ENCODE data around the gene TUBA1A.

DNA sequence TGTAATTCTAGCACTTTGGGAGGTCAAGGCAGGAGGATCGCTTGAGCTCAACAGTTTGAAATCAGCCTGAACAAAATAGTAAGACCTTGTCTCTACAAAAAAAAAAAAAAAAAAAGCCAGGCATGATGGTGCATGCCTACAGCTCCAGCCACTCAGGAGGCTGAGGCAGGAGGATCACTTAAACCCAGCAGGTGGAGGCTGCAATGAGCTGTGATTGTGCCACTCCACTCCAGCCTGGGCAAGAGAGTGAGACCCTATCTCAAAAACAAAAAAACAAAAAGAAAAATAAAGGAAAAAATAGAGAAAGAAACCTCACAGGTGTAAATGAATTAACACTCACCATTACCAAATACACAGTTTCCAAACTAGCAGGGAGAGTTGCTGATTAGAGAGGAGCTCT is 34.2 kb upstream of the TUBA1A start:
- TF ChIP-seq EZH2phosphoT487 (IDR thresholded peaks at IDR 0.05; ENCODE audit: insufficient read depth, low read depth): no peak
- no peak for TF ChIP-seq EZH2 (IDR thresholded peaks at IDR 0.05; ENCODE audit: insufficient read depth, poor library complexity, severe bottlenecking)

Measured in GM23248 (cell line).